Parathyroid adenoma (tissue), 2 donors: Measurements from ENCODE around the gene CASP8AP2.
"Not testable (repeated sequence)": the region's sequence is repeated elsewhere in the genome, so short reads cannot be mapped to it uniquely, and the experiment has no call there.

Experiments
- H2AFZ ChIP-seq: fragments of 300-600 bp; sonication (generic); one replicate; pipeline ENCODE4 v1.7.0; 2017; ENCODE audit warnings: antibody characterized with exemption, mild to moderate bottlenecking
- H3K27ac ChIP-seq: fragments of 300-600 bp; sonication (generic); one replicate; pipeline ENCODE4 v1.7.0; 2017
- H3K27me3 ChIP-seq: fragments of 300-600 bp; sonication (generic); one replicate; pipeline ENCODE4 v1.7.0; 2017; ENCODE audit warnings: low read length; ENCODE audit not compliant: control insufficient read depth, insufficient read depth
- H3K36me3 ChIP-seq: fragments of 300-600 bp; sonication (generic); one replicate; pipeline ENCODE4 v1.7.0; 2017; ENCODE audit warnings: low read length; ENCODE audit not compliant: control insufficient read depth, insufficient read depth
- H3K4me1 ChIP-seq: fragments of 300-600 bp; sonication (generic); one replicate; pipeline ENCODE4 v1.7.0; 2017; ENCODE audit warnings: control low read depth
- H3K4me2 ChIP-seq: fragments of 300-600 bp; sonication (generic); one replicate; pipeline ENCODE4 v1.7.0; 2017; ENCODE audit warnings: low read length
- H3K4me3 ChIP-seq: fragments of 300-600 bp; sonication (generic); one replicate; pipeline ENCODE4 v1.7.0; 2017; ENCODE audit warnings: low read depth, low read length
- H3K79me2 ChIP-seq: fragments of 300-600 bp; sonication (generic); one replicate; pipeline ENCODE4 v1.7.0; 2017; ENCODE audit warnings: control low read depth
- H3K9ac ChIP-seq: fragments of 300-600 bp; sonication (generic); one replicate; pipeline ENCODE4 v1.7.0; 2017; ENCODE audit warnings: mild to moderate bottlenecking
- H3K9me3 ChIP-seq: fragments of 300-600 bp; sonication (generic); one replicate; pipeline ENCODE4 v1.7.0; 2017; ENCODE audit warnings: low read length; ENCODE audit not compliant: control insufficient read depth
- TF ChIP-seq, protein P1 (sequence below): fragments of 300-600 bp; sonication (generic); IDR thresholded peaks from one replicate; pipeline ENCODE4 v1.7.0; 2017; ENCODE audit warnings: antibody characterized with exemption, mild to moderate bottlenecking
- donor health status: primary hyperparathyroidism.

The CASP8AP2 gene

DNA sequence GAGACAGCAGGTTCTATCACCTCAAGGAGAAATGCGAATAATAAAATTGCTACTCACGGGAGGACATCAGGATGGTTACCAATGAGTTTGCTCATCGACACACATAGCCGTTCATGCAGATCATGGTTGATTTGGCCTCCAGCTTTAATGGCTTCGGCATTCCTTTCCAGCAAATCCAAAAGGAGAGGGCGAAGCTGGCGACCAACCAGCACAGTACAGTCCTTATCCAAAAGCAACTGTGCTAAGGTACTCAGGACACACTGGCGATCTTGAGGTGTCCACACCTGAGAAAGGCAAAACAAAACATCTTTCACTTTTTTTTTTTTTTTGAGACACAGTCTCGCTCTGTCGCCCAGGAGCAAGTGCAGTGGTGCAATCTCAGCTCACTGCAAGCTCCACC lies 26.4 kb upstream of the CASP8AP2 start:
- H2AFZ ChIP-seq, result no peak overlapping the region
- no peaks in the 10 kb centered on the region for H3K36me3 ChIP-seq
- no peaks in the 10 kb centered on the region for H3K27me3 ChIP-seq
- no peak overlapping the region for H3K27ac ChIP-seq
- H3K4me1 ChIP-seq, result peaks cover 2% of the 10 kb centered on the region
- H3K9ac ChIP-seq, result no peak overlapping the region
- TF ChIP-seq, protein P1, sequence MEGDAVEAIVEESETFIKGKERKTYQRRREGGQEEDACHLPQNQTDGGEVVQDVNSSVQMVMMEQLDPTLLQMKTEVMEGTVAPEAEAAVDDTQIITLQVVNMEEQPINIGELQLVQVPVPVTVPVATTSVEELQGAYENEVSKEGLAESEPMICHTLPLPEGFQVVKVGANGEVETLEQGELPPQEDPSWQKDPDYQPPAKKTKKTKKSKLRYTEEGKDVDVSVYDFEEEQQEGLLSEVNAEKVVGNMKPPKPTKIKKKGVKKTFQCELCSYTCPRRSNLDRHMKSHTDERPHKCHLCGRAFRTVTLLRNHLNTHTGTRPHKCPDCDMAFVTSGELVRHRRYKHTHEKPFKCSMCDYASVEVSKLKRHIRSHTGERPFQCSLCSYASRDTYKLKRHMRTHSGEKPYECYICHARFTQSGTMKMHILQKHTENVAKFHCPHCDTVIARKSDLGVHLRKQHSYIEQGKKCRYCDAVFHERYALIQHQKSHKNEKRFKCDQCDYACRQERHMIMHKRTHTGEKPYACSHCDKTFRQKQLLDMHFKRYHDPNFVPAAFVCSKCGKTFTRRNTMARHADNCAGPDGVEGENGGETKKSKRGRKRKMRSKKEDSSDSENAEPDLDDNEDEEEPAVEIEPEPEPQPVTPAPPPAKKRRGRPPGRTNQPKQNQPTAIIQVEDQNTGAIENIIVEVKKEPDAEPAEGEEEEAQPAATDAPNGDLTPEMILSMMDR, result no peak
- H3K9me3 ChIP-seq, result no peaks in the 10 kb centered on the region
- no peak overlapping the region for H3K4me3 ChIP-seq
- H3K79me2 ChIP-seq, result no peaks in the 10 kb centered on the region
- H3K4me2 ChIP-seq, result no peak overlapping the region

DNA sequence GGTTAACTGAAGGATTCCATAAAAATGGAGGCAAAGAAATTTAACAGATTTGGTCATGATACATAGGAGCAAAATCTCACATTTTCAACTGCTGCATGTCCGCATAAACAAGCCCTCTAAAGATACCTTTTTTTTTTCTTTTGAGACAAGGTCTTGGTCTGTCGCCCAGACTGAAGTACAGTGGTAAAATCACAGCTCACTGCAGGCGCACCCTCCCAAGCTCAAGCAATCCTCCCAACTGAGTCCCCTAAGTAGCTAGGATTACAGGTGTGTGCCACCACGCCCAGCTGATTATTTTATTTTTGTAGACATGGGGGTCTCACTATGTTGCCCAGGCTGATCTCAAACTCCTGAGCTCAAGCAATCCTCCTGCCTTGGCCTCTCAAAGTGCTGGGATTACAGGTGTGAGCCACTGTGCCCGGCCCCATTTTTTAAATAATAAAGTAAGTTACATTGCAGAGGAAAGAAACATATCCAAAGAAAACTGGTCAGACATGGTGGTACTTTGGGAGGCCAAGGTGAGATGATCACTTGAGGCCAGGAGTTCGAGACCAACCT lies 23.8 kb upstream of the CASP8AP2 start:
- Histone ChIP-seq H3K9me3 (no peaks in the 10 kb centered on the region), H3K4me3 (no peak overlapping the region), H2AFZ (no peak overlapping the region), H3K27ac (no peak overlapping the region), H3K27me3 (no peaks in the 10 kb centered on the region), H3K36me3 (no peaks in the 10 kb centered on the region), H3K9ac (no peak overlapping the region), H3K79me2 (peaks cover 2% of the 10 kb centered on the region), H3K4me1 (peaks cover 2% of the 10 kb centered on the region), H3K4me2 (no peak overlapping the region)
- TF ChIP-seq, protein P1, result no peak

DNA sequence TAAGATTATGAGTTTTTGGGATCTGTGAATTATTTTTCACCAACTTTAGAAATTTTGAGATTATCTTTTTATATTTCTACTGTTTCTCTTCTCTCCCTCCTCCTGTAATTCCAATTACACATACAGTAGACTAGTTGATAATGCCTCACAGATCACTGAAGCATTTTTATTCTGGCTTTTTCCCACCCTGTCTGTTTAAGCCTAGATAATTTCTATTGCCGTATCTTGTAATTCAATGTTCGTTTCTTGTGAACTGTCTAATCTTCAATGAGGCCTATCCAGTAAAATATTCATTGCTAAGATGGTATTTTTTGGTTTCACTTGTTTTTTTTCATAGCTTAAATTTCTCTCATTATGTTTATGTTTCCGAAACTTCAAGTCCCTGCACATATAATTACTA lies 22.1 kb upstream of the CASP8AP2 start:
- TF ChIP-seq, protein P1, result no peak
- Histone ChIP-seq H3K27ac (no peak overlapping the region), H3K79me2 (peaks cover 2% of the 10 kb centered on the region), H3K36me3 (no peaks in the 10 kb centered on the region), H3K4me1 (peaks cover 2% of the 10 kb centered on the region), H3K4me3 (no peak overlapping the region), H3K27me3 (no peaks in the 10 kb centered on the region), H3K9ac (no peak overlapping the region), H3K9me3 (no peaks in the 10 kb centered on the region), H2AFZ (no peak overlapping the region), H3K4me2 (no peak overlapping the region)

DNA sequence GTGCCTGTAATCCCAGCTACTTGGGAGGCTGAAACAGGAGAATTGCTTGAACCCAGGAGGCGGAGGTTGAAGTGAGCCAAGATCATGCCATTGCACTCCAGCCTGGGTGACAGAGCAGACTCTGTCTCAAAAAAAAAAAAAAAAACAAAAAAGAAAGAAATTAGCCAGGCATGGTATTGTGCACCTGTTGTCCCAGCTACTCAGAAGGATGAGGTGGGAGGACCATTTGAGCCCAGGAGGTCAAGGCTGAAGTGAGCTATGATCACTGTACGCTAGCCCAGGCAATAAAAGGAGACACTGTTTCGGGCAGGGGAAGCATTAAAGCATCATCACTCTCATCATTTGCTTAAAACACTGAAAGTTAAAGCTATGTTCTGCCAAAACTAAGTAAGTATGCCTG lies 16.3 kb upstream of the CASP8AP2 start:
- H2AFZ ChIP-seq, H3K27me3 ChIP-seq, H3K27ac ChIP-seq, H3K9ac ChIP-seq, H3K9me3 ChIP-seq, H3K4me1 ChIP-seq, H3K4me3 ChIP-seq, H3K4me2 ChIP-seq, H3K36me3 ChIP-seq: not testable (repeated sequence)
- peaks cover 11% of the 10 kb centered on the region for H3K79me2 ChIP-seq

DNA sequence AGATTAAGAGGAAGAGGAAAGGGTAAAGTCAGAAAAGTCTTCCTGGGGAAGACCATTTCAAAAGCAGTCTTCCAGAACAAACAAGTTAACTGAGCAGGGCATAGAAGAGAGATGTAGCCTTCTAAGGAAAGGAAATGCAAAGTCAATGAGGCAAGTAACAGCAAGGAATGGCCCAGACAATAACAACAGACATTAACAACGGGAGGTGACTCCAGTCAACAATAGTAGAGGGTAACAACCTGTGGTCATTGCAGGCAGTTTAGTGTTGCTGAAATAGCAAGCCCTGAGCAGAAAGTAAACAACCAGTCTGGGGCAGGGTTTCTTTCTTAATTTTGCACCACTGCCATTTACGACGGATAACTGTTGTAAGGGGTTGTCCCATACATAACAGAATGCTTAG lies 12.2 kb upstream of the CASP8AP2 start:
- Histone ChIP-seq H3K4me3 (no peak overlapping the region), H3K36me3 (no peaks in the 10 kb centered on the region), H3K4me2 (no peak overlapping the region), H3K9ac (no peak overlapping the region), H3K9me3 (no peaks in the 10 kb centered on the region), H3K79me2 (peaks cover 9% of the 10 kb centered on the region), H3K27me3 (no peaks in the 10 kb centered on the region), H2AFZ (no peak overlapping the region), H3K4me1 (no peaks in the 10 kb centered on the region), H3K27ac (no peak overlapping the region)
- TF ChIP-seq, protein P1, result no peak
